HG02763 (cell line): ENCODE measurements around the gene RPL10A.

Experiments used
- ATAC-seq: cut with Tn5 transposase; IDR thresholded peaks from one replicate; pipeline ENCODE4 v1.9.1; 2021; ENCODE audit warnings: mild to moderate bottlenecking, moderate library complexity; ENCODE audit not compliant: unreplicated experiment

The RPL10A gene

DNA sequence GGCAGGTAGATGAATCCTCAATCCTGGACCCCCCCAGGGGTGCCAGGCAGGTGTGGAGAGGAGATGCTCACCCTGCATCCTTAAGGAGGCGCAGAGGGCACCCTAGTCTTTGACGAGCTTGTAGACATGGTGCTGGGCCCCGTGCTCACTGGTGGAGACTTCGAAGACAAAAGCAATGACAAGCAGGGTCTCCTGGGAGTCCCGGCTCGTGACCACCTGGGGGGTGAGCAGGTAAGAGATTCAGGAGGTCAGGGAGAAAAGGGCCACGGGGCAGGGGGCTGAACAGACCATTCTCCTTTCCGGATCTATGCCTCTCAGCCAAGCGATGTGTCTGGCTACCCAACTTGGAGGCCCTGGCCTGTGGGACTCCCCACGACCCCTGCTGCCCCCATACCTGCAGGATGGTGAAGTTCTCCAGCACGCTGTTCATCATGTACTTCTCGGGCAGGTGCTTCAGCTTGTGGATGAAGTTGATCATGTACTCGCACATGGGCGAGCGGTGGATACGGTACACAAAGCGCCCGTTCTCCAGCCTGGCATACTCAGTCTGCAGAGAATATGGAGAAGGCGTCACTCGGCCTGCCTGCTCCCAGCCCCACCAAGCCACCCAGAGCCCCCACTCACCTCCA is 6.9 kb downstream of the RPL10A start:
- no peak for ATAC-seq

GRCh38 chr6:35475573-35475972 is 7.4 kb downstream of the RPL10A start:
- no peak for ATAC-seq

- ATAC-seq: no peak
Measured at GRCh38 chr6:35476004-35476403, 7.8 kb downstream of the RPL10A start.

DNA sequence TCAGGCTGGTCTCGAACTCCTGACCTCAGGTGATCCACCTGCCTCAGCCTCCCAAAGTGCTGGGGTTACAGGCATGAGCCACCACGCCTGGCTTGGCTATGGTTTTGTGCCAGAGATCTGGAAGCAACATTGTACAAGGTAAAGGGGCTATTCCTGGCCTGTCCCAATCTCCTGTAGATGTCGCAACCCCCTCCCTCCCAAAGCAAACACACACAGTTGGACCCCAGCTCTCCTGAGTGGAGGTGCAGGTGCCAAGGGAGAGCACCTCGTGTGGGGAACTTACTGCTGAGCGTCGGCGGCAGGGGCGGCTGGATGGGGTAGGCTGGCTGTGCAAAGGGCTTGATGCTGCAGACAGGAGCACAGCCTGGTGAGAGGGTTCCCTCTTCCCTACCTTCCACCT is 8.8 kb downstream of the RPL10A start:
- ATAC-seq: no peak

DNA sequence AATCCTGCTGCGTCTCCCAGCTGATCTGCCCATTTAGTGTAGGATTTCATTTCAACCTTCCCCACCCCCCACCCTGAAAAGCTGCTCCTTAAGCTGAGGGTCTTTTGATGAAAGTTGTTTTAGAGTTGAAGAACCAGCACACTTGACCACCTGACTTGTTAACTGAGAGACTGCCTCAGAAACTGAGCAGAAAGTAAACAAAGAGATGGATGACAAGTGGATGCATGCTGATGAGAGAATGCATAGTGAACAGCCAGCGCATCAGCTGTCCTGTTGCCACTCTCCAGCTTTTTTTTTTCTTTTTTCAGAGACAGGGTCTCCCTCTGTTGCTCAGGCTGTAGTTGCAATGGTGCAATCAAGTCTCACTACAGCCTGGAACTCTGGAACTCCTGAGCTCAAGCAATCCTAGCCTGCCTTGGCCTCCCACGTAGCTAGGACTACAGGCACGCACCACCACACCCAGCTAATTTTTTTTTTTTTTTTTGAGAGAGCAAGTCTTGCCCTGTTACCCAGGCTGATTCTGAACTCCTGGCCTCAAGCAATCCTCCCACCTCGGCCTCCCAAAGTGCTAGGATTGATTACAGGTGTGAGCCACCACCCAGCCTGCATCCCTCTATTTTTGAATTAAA is 9.5 kb downstream of the RPL10A start:
- no peak for ATAC-seq

GRCh38 chr6:35478259-35478658 is 10.1 kb downstream of the RPL10A start:
- no peak for ATAC-seq

DNA sequence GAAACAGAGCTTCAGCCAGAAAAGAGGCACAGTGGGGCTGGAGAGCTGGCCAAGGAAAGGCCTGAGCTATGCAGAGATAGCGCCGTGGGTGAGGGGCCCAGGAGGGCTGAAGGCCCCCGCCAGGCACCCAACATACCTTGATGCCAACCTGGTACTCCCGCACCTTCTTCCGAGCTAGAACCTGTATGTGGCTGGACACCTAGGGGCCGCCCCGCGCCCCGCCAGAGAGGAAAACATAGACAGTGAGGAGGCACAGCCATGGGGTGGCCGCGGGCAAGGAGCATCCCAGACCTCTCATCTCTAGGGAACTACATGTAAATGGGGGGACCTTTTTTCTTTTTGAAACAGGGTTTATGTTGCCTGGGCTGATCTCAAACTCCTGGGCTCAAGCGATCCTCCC is 12.0 kb downstream of the RPL10A start:
- ATAC-seq: no peak

GRCh38 chr6:35481226-35481625 is 13.0 kb downstream of the RPL10A start:
- no peak for ATAC-seq

- no peak for ATAC-seq
Measured at GRCh38 chr6:35483062-35483461, 14.9 kb downstream of the RPL10A start.

GRCh38 chr6:35483490-35483889 is 15.3 kb downstream of the RPL10A start:
- ATAC-seq: no peak

DNA sequence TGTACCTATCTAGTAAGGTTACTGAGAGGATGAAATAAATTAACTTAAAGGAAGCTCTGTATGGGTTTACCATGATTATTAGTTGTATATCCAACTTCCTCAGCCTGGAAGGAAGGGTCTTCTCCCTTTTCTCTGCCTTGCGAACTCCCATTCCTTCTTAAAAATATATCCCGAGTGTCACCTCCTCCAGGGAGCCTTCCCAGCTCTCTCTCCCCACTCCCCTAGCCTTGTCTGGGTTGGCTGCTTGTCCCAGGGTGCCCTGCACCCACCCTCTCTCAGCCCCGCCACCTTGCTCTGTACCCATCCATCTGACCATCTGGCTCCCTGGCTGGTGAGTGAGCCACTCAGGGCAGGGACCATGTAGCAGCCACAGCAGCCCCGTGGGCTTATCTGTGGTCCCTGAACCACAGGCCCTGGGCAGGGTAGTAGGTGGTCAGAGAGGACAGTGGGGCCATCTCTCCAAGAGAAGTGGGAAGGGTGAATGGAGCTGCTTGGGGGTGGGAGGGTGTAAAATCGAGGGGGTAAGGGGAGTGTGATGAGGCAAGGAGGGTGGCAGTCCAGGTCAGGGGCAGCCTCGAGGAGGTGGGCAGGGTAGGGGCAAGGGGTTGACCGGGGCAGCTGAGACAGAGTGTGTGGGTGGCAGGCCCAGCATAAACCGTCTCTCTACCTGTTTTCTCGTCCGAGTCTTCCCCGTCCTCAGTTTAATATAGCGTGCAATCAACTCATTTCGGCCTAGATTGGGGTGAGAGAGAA is 15.9 kb downstream of the RPL10A start:
- ATAC-seq: no peak

GRCh38 chr6:35484921-35485392 is 16.8 kb downstream of the RPL10A start:
- ATAC-seq: no peak

DNA sequence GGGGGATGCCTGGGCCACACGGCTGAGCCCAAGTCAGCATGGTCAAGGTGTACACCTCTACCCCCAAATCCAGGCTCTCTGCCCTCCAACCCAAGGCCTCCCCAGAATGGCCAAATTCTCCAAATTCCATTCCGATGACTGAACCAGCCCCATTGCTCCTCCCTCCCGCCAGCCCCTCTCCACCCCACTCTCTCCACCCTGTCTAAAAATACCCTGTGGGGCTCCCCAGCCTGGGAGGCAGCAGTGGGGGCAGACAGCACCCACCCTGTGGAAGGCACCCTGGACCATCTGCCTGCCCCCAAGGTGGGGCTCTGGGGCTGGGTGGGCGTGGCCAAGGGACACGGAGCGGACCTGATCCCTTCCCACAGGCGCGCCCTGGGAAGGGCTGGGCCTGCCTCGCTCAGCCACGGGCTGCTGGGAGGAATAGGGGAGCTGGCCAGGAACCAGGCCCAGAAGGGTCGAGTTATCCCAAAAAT is 17.2 kb downstream of the RPL10A start:
- ATAC-seq: no peak

DNA sequence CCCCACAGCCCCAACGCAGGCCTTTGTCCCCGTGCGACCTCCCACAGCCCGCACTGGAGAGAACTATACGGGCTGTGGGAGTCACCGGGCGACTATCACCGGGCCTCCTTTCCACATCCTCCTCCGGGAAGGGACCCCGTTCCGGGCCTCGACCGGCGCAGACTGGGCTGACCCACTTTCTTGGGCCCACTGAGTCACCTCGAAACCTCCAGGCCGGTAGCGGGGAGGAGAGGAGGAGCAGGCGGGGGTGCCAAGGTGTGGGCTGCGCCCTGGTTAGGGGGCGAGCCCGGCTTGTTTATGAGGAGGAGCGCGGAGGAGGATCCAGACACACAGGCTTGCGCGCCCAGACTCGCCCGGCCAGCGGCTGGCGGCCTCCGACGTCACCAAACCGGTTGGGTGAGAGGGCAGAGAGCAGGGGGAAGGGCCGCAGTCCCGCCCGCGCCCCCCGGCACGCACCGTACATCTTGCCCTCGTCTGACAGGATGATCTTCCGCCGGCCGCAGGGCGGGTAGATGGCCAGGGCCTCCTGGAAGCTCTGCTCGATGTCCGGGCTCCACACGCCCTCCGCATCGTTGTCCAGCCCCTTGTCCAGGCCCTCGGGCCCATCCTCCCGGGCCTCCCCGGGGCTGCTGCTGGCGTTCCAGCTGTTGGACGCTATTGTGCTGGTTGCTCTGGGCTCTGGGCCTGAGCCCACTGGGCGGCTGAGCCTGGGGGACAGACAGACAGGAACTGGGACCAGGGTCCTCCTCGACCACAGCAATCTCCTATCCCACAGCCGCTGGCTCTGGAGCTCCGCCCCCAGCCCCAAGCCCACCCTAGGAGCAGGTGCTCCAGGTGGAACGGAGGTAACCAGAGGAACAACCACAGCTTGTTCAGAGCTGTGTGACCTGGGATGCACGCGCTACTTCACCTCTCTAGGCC is 18.1 kb downstream of the RPL10A start:
- ATAC-seq: no peak

GRCh38 chr6:35487658-35488516 is 19.7 kb downstream of the RPL10A start:
- ATAC-seq: no peak

DNA sequence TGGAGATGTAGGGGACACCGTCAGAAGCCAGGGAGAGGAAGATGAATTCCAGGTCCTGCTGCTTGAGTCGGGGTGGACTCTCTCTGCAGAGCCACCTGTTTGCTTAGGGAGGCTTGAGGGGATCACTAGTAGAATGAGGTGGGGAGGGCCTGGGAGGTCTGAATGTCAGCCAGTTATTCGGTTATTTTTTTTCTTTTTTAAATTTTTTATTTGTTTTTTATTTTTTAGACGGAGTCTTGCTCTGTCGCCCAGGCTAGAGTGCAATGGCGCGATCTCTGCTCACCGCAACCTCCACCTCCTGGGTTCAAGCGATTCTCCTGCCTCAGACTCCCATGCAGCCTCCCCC is 20.3 kb downstream of the RPL10A start:
- ATAC-seq: no peak

DNA sequence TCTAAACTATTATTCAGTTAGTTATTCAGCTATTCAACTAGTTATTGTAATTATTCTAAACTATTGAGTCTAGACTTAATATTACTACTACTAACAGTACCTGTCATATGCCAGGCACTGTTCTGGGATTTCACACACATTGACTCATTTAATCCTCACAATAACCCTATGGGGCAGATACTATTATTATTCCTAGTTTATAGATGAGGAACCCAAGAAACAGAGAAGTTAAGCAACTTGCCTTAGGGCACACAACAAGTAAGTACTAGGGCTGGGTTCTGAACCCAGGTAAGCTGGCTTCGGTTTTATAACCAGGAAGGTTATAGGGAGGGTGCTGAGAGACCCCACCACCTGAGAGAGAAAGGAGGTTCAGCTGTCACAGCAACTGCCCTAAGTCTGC is 20.9 kb downstream of the RPL10A start:
- no peak for ATAC-seq

GRCh38 chr6:35489995-35490791 is 22.0 kb downstream of the RPL10A start:
- ATAC-seq: no peak

DNA sequence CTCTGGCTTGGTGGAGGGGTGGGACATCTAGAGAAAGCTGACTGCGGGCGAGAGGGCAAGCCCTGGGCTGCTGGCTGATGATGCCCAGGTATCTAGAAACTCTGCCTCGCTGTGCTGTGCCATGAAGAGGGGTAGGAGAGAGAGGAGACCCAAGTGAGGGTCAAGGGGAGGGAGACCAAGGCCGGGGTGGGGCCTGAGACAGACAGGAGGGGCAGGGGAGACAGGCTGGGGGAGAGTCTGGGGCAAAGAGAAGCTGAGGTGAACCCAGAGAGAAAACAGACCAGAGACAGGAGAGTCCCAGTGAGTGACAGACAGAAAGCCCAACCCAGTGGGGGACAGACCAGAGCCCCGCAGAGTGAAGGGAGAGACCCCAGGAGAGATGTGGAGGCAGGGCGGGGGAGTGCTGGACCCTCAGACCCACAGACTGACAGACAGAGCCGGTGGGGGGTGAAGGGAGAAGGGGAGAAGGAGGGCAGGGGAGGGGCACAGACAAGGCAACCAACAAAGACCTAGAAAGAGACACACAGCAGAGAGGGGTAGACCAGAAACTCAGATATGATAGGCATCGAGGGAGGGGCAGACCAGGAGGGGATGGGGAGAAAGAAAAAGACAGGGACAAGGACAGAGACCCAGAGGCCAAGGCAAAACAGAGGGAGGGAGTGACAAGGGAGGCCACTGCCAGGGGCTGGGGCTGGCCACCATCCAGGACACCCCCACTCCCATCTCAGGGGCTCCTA is 22.8 kb downstream of the RPL10A start:
- ATAC-seq: no peak
